HEK293T (cell line): ENCODE measurements around the gene PKN3.
A peak's percentile ranks its signal among the peaks of the same experiment; 100 is the strongest.

Source experiments
- CTCF ChIA-PET: fragments of 350-600 bp; formaldehyde crosslinking; extraction: SDS; loops from one replicate; lab custom pipeline; 2021; ENCODE audit warnings: antibody characterized with exemption, inconsistent platforms; lab: Yijun Ruan, JAX
- POLR2A ChIA-PET: fragments of 350-600 bp; formaldehyde crosslinking; extraction: SDS; loops from one replicate; lab custom pipeline; 2020; ENCODE audit warnings: antibody characterized with exemption, inconsistent platforms; lab: Yijun Ruan, JAX
- DNase-seq: peaks from one replicate; pipeline ENCODE4 v3.0.0; 2012; ENCODE audit warnings: mixed read lengths; ENCODE audit errors: extremely low spot score
- ARNT ChIP-seq: fragments of 450-650 bp; IDR thresholded peaks from 2 replicates; pipeline ENCODE4 v1.6.1; 2017; ENCODE audit warnings: mild to moderate bottlenecking
- BHLHE40 ChIP-seq: fragments of 450-650 bp; IDR thresholded peaks from 2 replicates; pipeline ENCODE4 v1.6.1; 2016; ENCODE audit warnings: mild to moderate bottlenecking, moderate library complexity, borderline replicate concordance
- CTBP1 ChIP-seq: fragments of 450-650 bp; IDR thresholded peaks from 2 replicates; pipeline ENCODE4 v1.6.1; 2016; ENCODE audit warnings: borderline replicate concordance
- ELF4 ChIP-seq: fragments of 450-650 bp; IDR thresholded peaks from 2 replicates; pipeline ENCODE4 v1.6.1; 2017; ENCODE audit warnings: antibody characterized with exemption
- FOXA1 ChIP-seq: fragments of 450-650 bp; IDR thresholded peaks from 2 replicates; pipeline ENCODE4 v1.6.1; 2016; ENCODE audit warnings: mild to moderate bottlenecking
- FOXK2 ChIP-seq: fragments of 450-650 bp; IDR thresholded peaks from 2 replicates; pipeline ENCODE4 v1.6.1; 2016; ENCODE audit warnings: mild to moderate bottlenecking
- FOXM1 ChIP-seq: fragments of 450-650 bp; IDR thresholded peaks from 2 replicates; pipeline ENCODE4 v1.6.1; 2017; ENCODE audit warnings: mild to moderate bottlenecking, borderline replicate concordance
- HDGF ChIP-seq: fragments of 450-650 bp; IDR thresholded peaks from 2 replicates; pipeline ENCODE4 v1.6.1; 2017; ENCODE audit warnings: antibody characterized with exemption, borderline replicate concordance
- L3MBTL2 ChIP-seq: fragments of 450-650 bp; conservative IDR thresholded peaks from 2 replicates; pipeline ENCODE4 v1.6.1; 2016; ENCODE audit warnings: mild to moderate bottlenecking
- LEF1 ChIP-seq: fragments of 450-650 bp; IDR thresholded peaks from 2 replicates; pipeline ENCODE4 v1.6.1; 2017; ENCODE audit warnings: mild to moderate bottlenecking, borderline replicate concordance
- NFRKB ChIP-seq: fragments of 450-650 bp; IDR thresholded peaks from 2 replicates; pipeline ENCODE4 v1.6.1; 2016; ENCODE audit warnings: mild to moderate bottlenecking, moderate library complexity
- PKNOX1 ChIP-seq: fragments of 450-650 bp; IDR thresholded peaks from 2 replicates; pipeline ENCODE4 v1.6.1; 2016
- SP1 ChIP-seq: fragments of 450-650 bp; IDR thresholded peaks from 2 replicates; pipeline ENCODE4 v1.6.1; 2017
- SUZ12 ChIP-seq: fragments of 450-650 bp; IDR thresholded peaks from 2 replicates; pipeline ENCODE4 v1.6.1; 2016; ENCODE audit warnings: mild to moderate bottlenecking
- TARDBP ChIP-seq: fragments of 450-650 bp; IDR thresholded peaks from 2 replicates; pipeline ENCODE4 v1.6.1; 2016
- ZNF384 ChIP-seq: fragments of 450-650 bp; IDR thresholded peaks from 2 replicates; pipeline ENCODE4 v1.6.1; 2016

The PKN3 gene

GRCh38 chr9:128715436-128715750 is 13.1 kb downstream of the PKN3 start:
- ChIA-PET POLR2A (no interaction called here), CTCF (no interaction called here)
- no peak for DNase-seq
- TF ChIP-seq L3MBTL2 (no peak), SP1 (no peak), FOXM1 (no peak), PKNOX1 (no peak), FOXK2 (no peak), LEF1 (no peak), BHLHE40 (no peak), ZNF384 (no peak), TARDBP (no peak), ELF4 (no peak), FOXA1 (no peak)

GRCh38 chr9:128716581-128717254 is 14.4 kb downstream of the PKN3 start:
- ChIA-PET POLR2A (no interaction called here), CTCF (no interaction called here)
- DNase-seq = no peak
- TF ChIP-seq NFRKB = no peak
- peak; percentile 56 for TF ChIP-seq ZNF384
- TF ChIP-seq TARDBP = no peak
- TF ChIP-seq PKNOX1 = no peak

GRCh38 chr9:128718047-128718446 is 15.7 kb downstream of the PKN3 start:
- ChIA-PET CTCF (interaction anchor here (0.7 kb wide), 1 partner anchor 15 kb away, joined by 4 read pairs; no protein-coding TSS in a partner anchor), POLR2A (no interaction called here)
- no peak for DNase-seq
- no peak for TF ChIP-seq BHLHE40
- TF ChIP-seq TARDBP = no peak
- no peak for TF ChIP-seq CTBP1
- TF ChIP-seq LEF1 = no peak
- no peak for TF ChIP-seq FOXM1
- TF ChIP-seq ELF4 = no peak
- TF ChIP-seq ARNT = no peak
- TF ChIP-seq PKNOX1 = no peak
- no peak for TF ChIP-seq ZNF384
- no peak for TF ChIP-seq FOXA1
- TF ChIP-seq HDGF = no peak
- no peak for TF ChIP-seq SP1

GRCh38 chr9:128718475-128718874 is 16.2 kb downstream of the PKN3 start:
- POLR2A ChIA-PET = no interaction called here
- CTCF ChIA-PET = no interaction called here
- DNase-seq = no peak
- TF ChIP-seq L3MBTL2 (no peak), FOXA1 (no peak), ELF4 (no peak)

DNA sequence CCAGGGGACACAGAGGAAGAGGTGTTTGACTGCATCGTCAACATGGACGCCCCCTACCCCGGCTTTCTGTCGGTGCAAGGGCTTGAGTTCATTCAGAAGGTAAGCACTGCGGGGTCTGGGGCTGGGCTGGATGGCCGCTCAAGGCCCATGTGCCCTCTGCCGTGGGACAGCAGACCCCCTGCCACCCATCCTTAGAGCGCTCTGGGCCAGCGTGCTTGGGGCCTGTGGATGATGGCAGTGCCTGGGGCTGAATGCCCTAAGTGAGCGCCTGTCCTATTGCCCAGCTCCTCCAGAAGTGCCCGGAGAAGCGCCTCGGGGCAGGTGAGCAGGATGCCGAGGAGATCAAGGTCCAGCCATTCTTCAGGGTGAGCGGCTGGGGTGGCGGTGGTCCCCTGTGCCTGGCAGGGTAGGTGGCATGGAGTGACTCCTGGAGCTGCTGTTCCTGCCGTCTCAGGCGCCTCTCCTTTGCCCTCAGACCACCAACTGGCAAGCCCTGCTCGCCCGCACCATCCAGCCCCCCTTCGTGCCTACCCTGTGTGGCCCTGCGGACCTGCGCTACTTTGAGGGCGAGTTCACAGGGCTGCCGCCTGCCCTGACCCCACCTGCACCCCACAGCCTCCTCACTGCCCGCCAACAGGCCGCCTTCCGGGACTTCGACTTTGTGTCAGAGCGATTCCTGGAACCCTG is 17.8 kb downstream of the PKN3 start:
- no peak for TF ChIP-seq NFRKB
- TF ChIP-seq SP1 = no peak
- no peak for TF ChIP-seq BHLHE40
- no peak for TF ChIP-seq L3MBTL2
- no peak for TF ChIP-seq FOXK2
- TF ChIP-seq HDGF = no peak
- no peak for TF ChIP-seq CTBP1
- TF ChIP-seq ELF4 = no peak
- no peak for TF ChIP-seq ARNT
- no peak for TF ChIP-seq FOXA1
- no peak for TF ChIP-seq SUZ12
- TF ChIP-seq PKNOX1 = no peak
- no peak for TF ChIP-seq LEF1
- TF ChIP-seq FOXM1 = no peak
- TF ChIP-seq ZNF384 = no peak
- no peak for TF ChIP-seq TARDBP
- ChIA-PET POLR2A (no interaction called here), CTCF (no interaction called here)
- no peak for DNase-seq

GRCh38 chr9:128720841-128721486 is 18.7 kb downstream of the PKN3 start:
- ChIA-PET CTCF (no interaction called here), POLR2A (interaction anchor here (1.5 kb wide), 1 partner anchor 17 kb away, joined by 3 read pairs; no protein-coding TSS in a partner anchor)
- TF ChIP-seq ELF4 = no peak
- TF ChIP-seq FOXA1 = no peak
- no peak for TF ChIP-seq LEF1
- TF ChIP-seq SP1 = no peak
- no peak for DNase-seq
